ENCODE results near the gene RDH11.
"Not testable (repeated sequence)": the region's sequence is repeated elsewhere in the genome, so short reads cannot be mapped to it uniquely, and the experiment has no call there.

The RDH11 gene

GRCh38 chr14:67695394-67695949, at the start of gene RDH11:
Gene RDH11, minus strand, starts transcription at chr14:67695764. Its CDS starts 61 bp downstream, at chr14:67695703.
- DNase-seq: peak; percentile 93

GRCh38 chr14:67744046-67744445, 48.5 kb upstream of the RDH11 start:
- no peak for DNase-seq

- no peak for DNase-seq
Measured at GRCh38 chr14:67738740-67739504, 43.4 kb upstream of the RDH11 start.

- DNase-seq: no peak
Measured at GRCh38 chr14:67736771-67737170, 41.2 kb upstream of the RDH11 start.

- DNase-seq: no peak
Measured at GRCh38 chr14:67735336-67736147, 40.0 kb upstream of the RDH11 start.

GRCh38 chr14:67734675-67735074, 39.1 kb upstream of the RDH11 start:
- DNase-seq: no peak

GRCh38 chr14:67733616-67734015, 38.1 kb upstream of the RDH11 start:
- DNase-seq: no peak

- no peak for DNase-seq
Measured at GRCh38 chr14:67729072-67729885, 33.7 kb upstream of the RDH11 start.

GRCh38 chr14:67728258-67728657, 32.7 kb upstream of the RDH11 start:
- no peak for DNase-seq

GRCh38 chr14:67727361-67727760, 31.8 kb upstream of the RDH11 start:
- no peak for DNase-seq

- no peak for DNase-seq
Measured at GRCh38 chr14:67725171-67725570, 29.6 kb upstream of the RDH11 start.

- no peak for DNase-seq
Measured at GRCh38 chr14:67722293-67722692, 26.7 kb upstream of the RDH11 start.

- DNase-seq: no peak
Measured at GRCh38 chr14:67721875-67722274, 26.3 kb upstream of the RDH11 start.

GRCh38 chr14:67719866-67720265, 24.3 kb upstream of the RDH11 start:
- no peak for DNase-seq

GRCh38 chr14:67719385-67719784, 23.8 kb upstream of the RDH11 start:
- DNase-seq: not testable (repeated sequence)

- DNase-seq: no peak
Measured at GRCh38 chr14:67718265-67718664, 22.7 kb upstream of the RDH11 start.

- no peak for DNase-seq
Measured at GRCh38 chr14:67717048-67717447, 21.5 kb upstream of the RDH11 start.

- DNase-seq: no peak
Measured at GRCh38 chr14:67710209-67710608, 14.6 kb upstream of the RDH11 start.

GRCh38 chr14:67709796-67710195, 14.2 kb upstream of the RDH11 start:
- DNase-seq: not testable (repeated sequence)

GRCh38 chr14:67709346-67709745, 13.8 kb upstream of the RDH11 start:
- not testable (repeated sequence) for DNase-seq

GRCh38 chr14:67705211-67705610, 9.6 kb upstream of the RDH11 start:
- no peak for DNase-seq

- DNase-seq: no peak
Measured at GRCh38 chr14:67704484-67705089, 9.0 kb upstream of the RDH11 start.

GRCh38 chr14:67703997-67704396, 8.4 kb upstream of the RDH11 start:
- DNase-seq: no peak

Measured in activated effector memory CD4-positive, alpha-beta T cell treated with anti-CD3 and anti-CD28 coated beads, Interleukin-2, amount 50 U/mL, for 16 hours (primary cell).